ENCODE results near the gene GCSH. TPM values are rescaled to one million over a fixed set of nuclear protein-coding genes. Genes with fewer than 3 reads are reported as not detected.
"Not testable (repeated sequence)": the region's sequence is repeated elsewhere in the genome, so short reads cannot be mapped to it uniquely, and the experiment has no call there.

GCSH gene
- total and polyA plus RNA-seq, 7 donors = 29.1 to 51.5 (median 41.4) TPM

- Histone ChIP-seq H3K36me3 (ENCODE audit: insufficient read depth in 1 of 2, low read depth in 1 of 2) (no peaks in the 10 kb centered on the region), H3K4me1 (no peaks in the 10 kb centered on the region), H3K4me3 (no peak overlapping the region), H3K27me3 (ENCODE audit: insufficient read depth in 3 of 3, low read length in 2 of 3) (peaks cover 0 to 3% (median 0%) of the 10 kb centered on the region in 3 donors), H3K27ac (no peak overlapping the region), H3K9me3 (no peaks in the 10 kb centered on the region)
- DNase-seq = no peak
- TF ChIP-seq CTCF (IDR thresholded peaks at IDR 0.05) = no peak
- ATAC-seq = no peak
- intact Hi-C loops (cut with DNase I) = no loop called here
- 53 to 65% (median 60%) methylated on average over 11 of the region's 11 CpGs for WGBS, 3 donors
These were observed 21.2 kb upstream of the GCSH start for GRCh38 chr16:81117436-81117835.

- intact Hi-C loops (cut with DNase I) = no loop called here
- TF ChIP-seq CTCF (IDR thresholded peaks at IDR 0.05) = no peak
- Histone ChIP-seq H3K9me3 (no peaks in the 10 kb centered on the region), H3K4me3 (no peak overlapping the region), H3K4me1 (no peaks in the 10 kb centered on the region), H3K36me3 (ENCODE audit: insufficient read depth in 1 of 2, low read depth in 1 of 2) (no peaks in the 10 kb centered on the region), H3K27me3 (ENCODE audit: insufficient read depth in 3 of 3, low read length in 2 of 3) (peaks cover 0 to 3% (median 0%) of the 10 kb centered on the region in 3 donors), H3K27ac (no peak overlapping the region)
- ATAC-seq (no peak), DNase-seq (no peak)
- WGBS, 3 donors = 77 to 81% (median 81%) methylated on average over 9 of the region's 9 CpGs
These were observed 20.1 kb upstream of the GCSH start for GRCh38 chr16:81116285-81116684.

GRCh38 chr16:81112453-81112852, 16.3 kb upstream of the GCSH start:
- 90 to 98% (median 94%) methylated on average over 4 of the region's 4 CpGs for WGBS, 3 donors
- no peaks in the 10 kb centered on the region for H3K36me3 ChIP-seq (ENCODE audit: insufficient read depth in 1 of 2, low read depth in 1 of 2)
- H3K4me3 ChIP-seq = no peak overlapping the region
- H3K9me3 ChIP-seq = no peaks in the 10 kb centered on the region
- DNase-seq = no peak
- intact Hi-C loops (cut with DNase I) = no loop called here
- TF ChIP-seq CTCF (IDR thresholded peaks at IDR 0.05) = no peak
- no peak overlapping the region for H3K27ac ChIP-seq
- no peak for ATAC-seq
- H3K27me3 ChIP-seq (ENCODE audit: insufficient read depth in 3 of 3, low read length in 2 of 3) = peaks cover 0 to 4% (median 0%) of the 10 kb centered on the region in 3 donors
- no peaks in the 10 kb centered on the region for H3K4me1 ChIP-seq

- H3K4me1 ChIP-seq; H3K27me3 ChIP-seq (ENCODE audit: insufficient read depth in 3 of 3, low read length in 2 of 3); H3K4me3 ChIP-seq; H3K9me3 ChIP-seq; H3K36me3 ChIP-seq (ENCODE audit: insufficient read depth in 1 of 2, low read depth in 1 of 2); ATAC-seq; DNase-seq; H3K27ac ChIP-seq; intact Hi-C loops (cut with DNase I): not testable (repeated sequence)
- WGBS, 3 donors = 89 to 94% (median 94%) methylated on average over 6 of the region's 6 CpGs
These were observed 13.1 kb upstream of the GCSH start for GRCh38 chr16:81109274-81109673.

GRCh38 chr16:81107511-81107910, 11.3 kb upstream of the GCSH start:
- intact Hi-C loops (cut with DNase I) = no loop called here
- WGBS, 3 donors = 80 to 85% (median 81%) methylated on average over 11 of the region's 11 CpGs

More at GRCh38 chr16:81107511-81107910, 11.3 kb upstream of the GCSH start:
- ATAC-seq (no peak), DNase-seq (no peak)
- TF ChIP-seq CTCF (IDR thresholded peaks at IDR 0.05) = no peak
- Histone ChIP-seq H3K27ac (no peak overlapping the region), H3K27me3 (ENCODE audit: insufficient read depth in 3 of 3, low read length in 2 of 3) (peaks cover 0 to 1% (median 0%) of the 10 kb centered on the region in 3 donors), H3K4me3 (no peak overlapping the region), H3K4me1 (no peaks in the 10 kb centered on the region), H3K9me3 (no peaks in the 10 kb centered on the region), H3K36me3 (ENCODE audit: insufficient read depth in 1 of 2, low read depth in 1 of 2) (no peaks in the 10 kb centered on the region)
